Skeletal muscle tissue (tissue), 4 donors: ENCODE results near the gene DENND11. TPM values are rescaled to one million over a fixed set of nuclear protein-coding genes. Genes with fewer than 3 reads are reported as not detected.

Experiments
- H3K27ac ChIP-seq: one replicate; pipeline ENCODE4 v1.7.0; 2013; ENCODE audit warnings: mild to moderate bottlenecking, low read depth, low read length, inconsistent platforms
- H3K27me3 ChIP-seq, 3 donors: one replicate each; pipeline ENCODE4 v1.7.0; 2013; ENCODE audit warnings: low read length in 3 of 3; ENCODE audit not compliant: control insufficient read depth in 3 of 3, insufficient read depth in 3 of 3
- H3K36me3 ChIP-seq, 3 donors: one replicate each; pipeline ENCODE4 v1.7.0; 2013; ENCODE audit warnings: low read length in 3 of 3; ENCODE audit not compliant: control insufficient read depth in 3 of 3, insufficient read depth in 3 of 3
- H3K4me1 ChIP-seq, 3 donors: one replicate each; pipeline ENCODE4 v1.7.0; 2013; ENCODE audit warnings: low read length in 3 of 3, mild to moderate bottlenecking in 3 of 3; ENCODE audit not compliant: control insufficient read depth in 3 of 3, insufficient read depth in 3 of 3
- H3K4me3 ChIP-seq, 3 donors: one replicate each; pipeline ENCODE4 v1.7.0; 2013; ENCODE audit warnings: low read length in 3 of 3
- H3K9ac ChIP-seq, 3 donors: one replicate each; pipeline ENCODE4 v1.7.0; 2013; ENCODE audit warnings: low read length in 3 of 3, mild to moderate bottlenecking in 3 of 3, moderate library complexity in 2 of 3, low read depth in 1 of 3
- H3K9me3 ChIP-seq, 3 donors: one replicate each; pipeline ENCODE4 v1.7.0; 2013; ENCODE audit warnings: low read length in 3 of 3; ENCODE audit not compliant: control insufficient read depth in 3 of 3
- total RNA-seq: library from RNA; depleted of rRNA; stranded (reverse); fragments of >200 nt; gene quantifications from one replicate; pipeline ENCODE4 v1.2.3, GENCODE V29; 2014
- donor health status: Osteomylitis.

The DENND11 gene
- total RNA-seq, 1 donor from 2014 or later = 11.5 TPM

- peaks cover 3 to 36% (median 19%) of the 10 kb centered on the region in 3 donors for H3K4me1 ChIP-seq
- peak overlapping the region; percentile 29 for H3K27ac ChIP-seq
- no peaks in the 10 kb centered on the region for H3K36me3 ChIP-seq
- H3K4me3 ChIP-seq = peak overlapping the region; percentile 50 to 69 (median 60)
- no peaks in the 10 kb centered on the region for H3K9me3 ChIP-seq
- H3K9ac ChIP-seq = peak overlapping the region; percentile 0 to 68 (median 55)
- H3K27me3 ChIP-seq = no peaks in the 10 kb centered on the region
Observed at GRCh38 chr7:141700296-141700847, 1.6 kb downstream of the DENND11 start.

GRCh38 chr7:141699860-141700259, 2.1 kb downstream of the DENND11 start:
- peak overlapping the region in 1 of 3 donors; percentile 23 for H3K9ac ChIP-seq
- no peaks in the 10 kb centered on the region for H3K36me3 ChIP-seq
- no peaks in the 10 kb centered on the region for H3K9me3 ChIP-seq
- peaks cover 3 to 36% (median 19%) of the 10 kb centered on the region in 3 donors for H3K4me1 ChIP-seq
- no peaks in the 10 kb centered on the region for H3K27me3 ChIP-seq
- no peak overlapping the region for H3K4me3 ChIP-seq
- H3K27ac ChIP-seq = no peak overlapping the region

- Histone ChIP-seq H3K4me3 (no peak overlapping the region), H3K9ac (no peak overlapping the region), H3K36me3 (no peaks in the 10 kb centered on the region), H3K9me3 (no peaks in the 10 kb centered on the region), H3K27me3 (no peaks in the 10 kb centered on the region), H3K4me1 (peaks cover 3 to 36% (median 19%) of the 10 kb centered on the region in 3 donors), H3K27ac (no peak overlapping the region)
Observed at GRCh38 chr7:141698247-141699015, 3.5 kb downstream of the DENND11 start.

- Histone ChIP-seq H3K4me1 (peaks cover 0 to 25% (median 15%) of the 10 kb centered on the region in 3 donors), H3K4me3 (no peak overlapping the region), H3K36me3 (no peaks in the 10 kb centered on the region), H3K27ac (no peak overlapping the region), H3K27me3 (no peaks in the 10 kb centered on the region), H3K9ac (no peak overlapping the region), H3K9me3 (no peaks in the 10 kb centered on the region)
Observed at GRCh38 chr7:141697211-141697871, 4.6 kb downstream of the DENND11 start.

GRCh38 chr7:141696348-141696747, 5.6 kb downstream of the DENND11 start:
- Histone ChIP-seq H3K27me3 (no peaks in the 10 kb centered on the region), H3K27ac (no peak overlapping the region), H3K4me3 (no peak overlapping the region), H3K4me1 (peaks cover 0 to 23% (median 15%) of the 10 kb centered on the region in 3 donors), H3K36me3 (no peaks in the 10 kb centered on the region), H3K9me3 (no peaks in the 10 kb centered on the region), H3K9ac (no peak overlapping the region)

- no peak overlapping the region for H3K27ac ChIP-seq
Observed at GRCh38 chr7:141695803-141696289, 6.1 kb downstream of the DENND11 start.

DNA sequence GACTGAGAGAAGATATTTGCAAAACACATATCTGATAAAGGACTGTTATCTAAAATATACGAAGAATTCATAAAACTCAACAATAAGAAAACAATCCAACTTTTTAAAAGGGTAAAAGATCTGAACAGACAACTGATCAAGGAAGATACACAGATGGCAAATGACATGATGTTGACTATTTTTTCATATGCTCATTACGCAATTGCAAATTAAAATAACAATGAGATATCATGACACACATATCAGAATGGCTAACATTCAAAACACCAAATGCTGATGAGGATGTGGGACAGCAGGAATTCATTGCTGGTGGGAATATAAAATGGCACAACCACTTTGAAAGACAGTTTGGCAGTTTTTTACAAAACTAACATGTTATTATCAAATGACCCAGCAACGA, 8.9 kb downstream of the DENND11 start:
- Histone ChIP-seq H3K9me3 (no peaks in the 10 kb centered on the region), H3K27me3 (no peaks in the 10 kb centered on the region), H3K9ac (no peak overlapping the region), H3K27ac (no peak overlapping the region), H3K4me1 (peaks cover 0 to 15% (median 9%) of the 10 kb centered on the region in 3 donors), H3K4me3 (no peak overlapping the region), H3K36me3 (no peaks in the 10 kb centered on the region)

More at GRCh38 chr7:141695803-141696289, 6.1 kb downstream of the DENND11 start:
- H3K27me3 ChIP-seq = no peaks in the 10 kb centered on the region
- H3K9me3 ChIP-seq = no peaks in the 10 kb centered on the region
- H3K4me3 ChIP-seq = no peak overlapping the region
- H3K36me3 ChIP-seq = no peaks in the 10 kb centered on the region
- peaks cover 0 to 21% (median 13%) of the 10 kb centered on the region in 3 donors for H3K4me1 ChIP-seq
- no peak overlapping the region for H3K9ac ChIP-seq

GRCh38 chr7:141691961-141692360, 10.0 kb downstream of the DENND11 start:
- H3K9me3 ChIP-seq = no peaks in the 10 kb centered on the region
- H3K27me3 ChIP-seq = no peaks in the 10 kb centered on the region
- H3K36me3 ChIP-seq = no peaks in the 10 kb centered on the region
- H3K4me1 ChIP-seq = peaks cover 0 to 7% (median 4%) of the 10 kb centered on the region in 3 donors
- no peak overlapping the region for H3K27ac ChIP-seq
- no peak overlapping the region for H3K4me3 ChIP-seq
- H3K9ac ChIP-seq = no peak overlapping the region

DNA sequence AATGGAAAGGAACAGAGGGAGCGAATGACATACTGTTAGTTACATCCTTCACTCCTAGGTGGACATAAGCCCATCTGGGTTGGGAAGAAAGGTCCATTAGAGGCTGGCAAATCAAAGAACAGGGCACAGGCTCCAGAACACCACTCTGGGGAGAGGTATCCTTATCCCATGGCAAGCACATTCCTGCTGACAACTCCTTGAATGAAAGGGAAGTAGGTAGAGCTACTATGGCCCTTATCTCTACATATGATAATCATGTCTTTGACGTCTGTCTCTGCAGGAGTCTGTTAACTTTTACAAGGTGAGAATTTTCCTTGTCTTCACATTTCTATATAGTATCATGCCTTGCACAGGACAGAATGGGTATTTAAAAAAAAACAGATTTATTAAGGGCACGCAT, 10.4 kb downstream of the DENND11 start:
- Histone ChIP-seq H3K4me1 (peaks cover 0 to 9% (median 4%) of the 10 kb centered on the region in 3 donors), H3K9ac (no peak overlapping the region), H3K36me3 (no peaks in the 10 kb centered on the region), H3K9me3 (no peaks in the 10 kb centered on the region), H3K27ac (no peak overlapping the region), H3K4me3 (no peak overlapping the region), H3K27me3 (no peaks in the 10 kb centered on the region)
